A549 (cell line): ENCODE results near the gene FAM53C. TPM values are rescaled to one million over a fixed set of nuclear protein-coding genes. Genes with fewer than 3 reads are reported as not detected.
A peak's percentile ranks its signal among the peaks of the same experiment; 100 is the strongest.

Experiments used
- ATAC-seq, 2 experiments: fragments of 200-7000 bp in 1 of 2; fragments of >200 bp in 1 of 2; cut with Nextera tagmentation in 1 of 2; cut with Tn5 transposase in 1 of 2; 3 replicates each; pipeline versions ENCODE4 v1.8.0 to v1.9.1; 2018 to 2020; ENCODE audit warnings: mild to moderate bottlenecking in 1 of 2, moderate library complexity in 1 of 2
- CTCF ChIA-PET: fragments of 300-600 bp; sonication (Branson Sonifier 250); formaldehyde crosslinking; extraction: SDS; loops from one replicate; lab custom pipeline; 2021; ENCODE audit warnings: antibody characterized with exemption, inconsistent platforms; lab: Yijun Ruan, JAX
- POLR2A ChIA-PET: fragments of 350-600 bp; formaldehyde crosslinking; extraction: SDS; loops from one replicate; lab custom pipeline; 2021; ENCODE audit warnings: antibody characterized with exemption, inconsistent platforms; lab: Yijun Ruan, JAX
- DNase-seq, 2 experiments: peaks; one replicate each; pipeline versions ENCODE4 v3.0.0 to v3.0.0-alpha.2; 2011 to 2016; ENCODE audit warnings: low read depth in 1 of 2, low spot score in 1 of 2
- FAIRE-seq: peaks from 2 replicates; lab custom pipeline; 2011; peaks lifted over from hg19 to GRCh38; lab: Jason Lieb, UNC
- H3K27ac ChIP-seq, 2 experiments: fragments of >200 bp; sonication (Bioruptor Twin); formaldehyde crosslinking; 3 replicates each; pipeline ENCODE4 v1.5.1; 2016 to 2017
- H3K4me1 ChIP-seq: fragments of >200 bp; sonication (Bioruptor Twin); formaldehyde crosslinking; 3 replicates; pipeline ENCODE4 v1.6.1; 2016
- H3K4me2 ChIP-seq: fragments of >200 bp; sonication (Bioruptor Twin); formaldehyde crosslinking; 3 replicates; pipeline ENCODE4 v1.6.1; 2016
- H3K4me3 ChIP-seq: fragments of >200 bp; sonication (Bioruptor Twin); formaldehyde crosslinking; 3 replicates; pipeline ENCODE4 v1.5.1; 2016
- H3K9me3 ChIP-seq: fragments of >200 bp; sonication (Bioruptor Twin); formaldehyde crosslinking; 3 replicates; pipeline ENCODE4 v1.6.1; 2016
- BHLHE40 ChIP-seq: IDR thresholded peaks from 2 replicates; pipeline ENCODE4 v1.6.1; 2012; ENCODE audit warnings: low read depth, low read length, inconsistent platforms
- CBX8 ChIP-seq: fragments of 200-600 bp; sonication (generic); IDR thresholded peaks from 2 replicates; pipeline ENCODE4 v1.6.1; 2016
- CHD4 ChIP-seq: fragments of 200-600 bp; sonication (generic); IDR thresholded peaks from 2 replicates; pipeline ENCODE4 v1.6.1; 2016; ENCODE audit warnings: antibody characterized with exemption, mild to moderate bottlenecking, borderline replicate concordance
- EHMT2 ChIP-seq: fragments of 200-600 bp; sonication (generic); IDR thresholded peaks from 2 replicates; pipeline ENCODE4 v1.6.1; 2016; ENCODE audit warnings: antibody characterized with exemption, low read depth, mild to moderate bottlenecking, moderate library complexity
- FOXS1 ChIP-seq: fragments of 250-450 bp; sonication (Bioruptor Pico); IDR thresholded peaks from 2 replicates; pipeline ENCODE4 v1.5.0; 2020; ENCODE audit warnings: mild to moderate bottlenecking, moderate library complexity
- HEYL ChIP-seq: fragments of 250-450 bp; sonication (Bioruptor Pico); IDR thresholded peaks from 2 replicates; pipeline ENCODE4 v1.8.0; 2021; ENCODE audit warnings: mild to moderate bottlenecking, moderate library complexity
- JUNB ChIP-seq: fragments of >200 bp; sonication (Bioruptor Twin); formaldehyde crosslinking; IDR thresholded peaks from 2 replicates; pipeline ENCODE4 v1.6.1; 2016
- KDM5A ChIP-seq: fragments of 200-600 bp; sonication (generic); IDR thresholded peaks from 2 replicates; pipeline ENCODE4 v1.6.1; 2016; ENCODE audit warnings: antibody characterized with exemption, mild to moderate bottlenecking
- MAFK ChIP-seq: fragments of 450-650 bp; IDR thresholded peaks from 2 replicates; pipeline ENCODE4 v1.6.1; 2014; ENCODE audit not compliant: partially characterized antibody
- NPAS2 ChIP-seq: fragments of 250-450 bp; sonication (Bioruptor Pico); IDR thresholded peaks from 2 replicates; pipeline ENCODE4 v1.8.0; 2022; ENCODE audit warnings: mild to moderate bottlenecking, moderate library complexity, borderline replicate concordance
- NR3C1 ChIP-seq: fragments of >200 bp; sonication (Bioruptor Twin); formaldehyde crosslinking; IDR thresholded peaks from 3 replicates; pipeline ENCODE4 v1.6.1; 2017
- PHF8 ChIP-seq: fragments of 200-600 bp; sonication (generic); IDR thresholded peaks from 2 replicates; pipeline ENCODE4 v1.6.1; 2016; ENCODE audit warnings: low read depth, mild to moderate bottlenecking, antibody characterized with exemption, moderate library complexity, borderline replicate concordance
- POLR2AphosphoS2 ChIP-seq: conservative IDR thresholded peaks from 2 replicates; pipeline ENCODE4 v1.6.1; 2012; ENCODE audit warnings: low read length, improper control_type of control experiment, inconsistent platforms
- RAD21 ChIP-seq, 2 experiments: fragments of >200 bp in 1 of 2; sonication (Bioruptor Twin) in 1 of 2; formaldehyde crosslinking in 1 of 2; IDR thresholded peaks in 1 of 2; conservative IDR thresholded peaks in 1 of 2; 2 replicates in 1 of 2; 3 replicates in 1 of 2; pipeline ENCODE4 v1.6.1; 2012 to 2018; ENCODE audit warnings: inconsistent platforms in 1 of 2
- RARB ChIP-seq: fragments of 250-450 bp; sonication (Bioruptor Pico); IDR thresholded peaks from 2 replicates; pipeline ENCODE4 v1.8.0; 2021; ENCODE audit warnings: mild to moderate bottlenecking, moderate library complexity
- RCOR1 ChIP-seq: fragments of 150-350 bp; IDR thresholded peaks from 2 replicates; pipeline ENCODE4 v1.6.1; 2014; ENCODE audit warnings: antibody characterized with exemption, low read length, low read depth
- SREBF2 ChIP-seq: fragments of 450-650 bp; IDR thresholded peaks from 2 replicates; pipeline ENCODE4 v1.6.1; 2014; ENCODE audit warnings: mild to moderate bottlenecking, moderate library complexity
- WGBS: methylation state at CpG from one replicate; pipeline ENCODE4 v1.1.6; 2017; ENCODE audit errors: missing lambda C conversion rate; 5-methylcytosine and 5-hydroxymethylcytosine counted together
- polyA plus RNA-seq, 4 experiments: library from polyadenylated mRNA; depleted of rRNA in 3 of 4; stranded (reverse); fragments of >200 nt; fragmentation: RNase III in 1 of 4; extraction: RNeasy Plus Mini Kit Qiagen cat#74134 plus additional on column Dnase treatment in 1 of 4; gene quantifications; 2 replicates in 3 of 4; 3 replicates in 1 of 4; pipeline ENCODE4 v1.2.3, GENCODE V29; 2011 to 2017
- TF ChIP-seq, protein P1 (sequence below): fragments of >200 bp; sonication (Bioruptor Twin); formaldehyde crosslinking; IDR thresholded peaks from 3 replicates; pipeline ENCODE4 v1.5.1; 2016
- TF ChIP-seq, protein P2 (sequence below): fragments of >200 bp; sonication (Bioruptor Twin); formaldehyde crosslinking; IDR thresholded peaks from 2 replicates; pipeline ENCODE4 v1.6.1; 2016
- TF ChIP-seq, protein P3 (sequence below): fragments of 150-350 bp; IDR thresholded peaks from 2 replicates; pipeline ENCODE4 v1.6.1; 2014; ENCODE audit warnings: low read depth, mild to moderate bottlenecking, low read length

FAM53C gene
- polyA plus RNA-seq, 2 of the 4 experiments (the other 2 are of a cell fraction), result 24.7 to 24.9 TPM

DNA sequence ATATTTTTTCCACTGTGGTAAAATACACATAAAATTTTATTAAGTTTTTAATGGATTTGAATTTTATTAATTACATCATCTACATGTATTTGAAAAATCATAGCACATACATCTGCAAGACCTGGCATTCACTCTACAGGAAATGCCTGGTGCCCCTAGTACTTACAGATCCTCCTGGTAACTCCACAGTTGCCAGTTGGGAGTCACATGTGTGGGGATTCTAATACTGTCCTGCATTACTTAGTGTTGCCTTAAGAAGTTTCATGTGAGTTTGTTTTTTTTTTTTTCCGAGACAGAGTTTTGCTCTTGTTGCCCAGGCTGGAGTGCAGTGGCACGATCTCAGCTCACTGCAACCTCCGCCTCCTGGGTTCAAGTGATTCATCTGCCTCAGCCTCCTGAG, 32.5 kb downstream of the FAM53C start:
- Histone ChIP-seq H3K4me1 (no peaks in the 10 kb centered on the region), H3K4me3 (no peak overlapping the region), H3K9me3 (no peaks in the 10 kb centered on the region), H3K4me2 (no peak overlapping the region), H3K27ac (no peak overlapping the region)
- TF ChIP-seq RCOR1, result no peak
- no peak for TF ChIP-seq NPAS2 (CRISPR knock-in tag)
- no peak for TF ChIP-seq CBX8
- TF ChIP-seq KDM5A, result no peak
- no peak for TF ChIP-seq SREBF2
- no peak for TF ChIP-seq RAD21 (conservative IDR thresholded peaks at IDR 0.05 in 1 of 2, IDR thresholded peaks at IDR 0.05 in 1 of 2)
- TF ChIP-seq FOXS1 (CRISPR knock-in tag), result no peak
- no peak for ATAC-seq
- no peak for DNase-seq
- ChIA-PET CTCF (interaction anchor here (0.9 to 5.5 kb wide), 3 partner anchors 12 to 148 kb away, joined by 3 to 67 read pairs (median 6); partner anchors contain the start of gene KDM3B), POLR2A (no interaction called here)
- no peak for FAIRE-seq
- WGBS, result 91% methylated on average over 3 of the region's 3 CpGs

DNA sequence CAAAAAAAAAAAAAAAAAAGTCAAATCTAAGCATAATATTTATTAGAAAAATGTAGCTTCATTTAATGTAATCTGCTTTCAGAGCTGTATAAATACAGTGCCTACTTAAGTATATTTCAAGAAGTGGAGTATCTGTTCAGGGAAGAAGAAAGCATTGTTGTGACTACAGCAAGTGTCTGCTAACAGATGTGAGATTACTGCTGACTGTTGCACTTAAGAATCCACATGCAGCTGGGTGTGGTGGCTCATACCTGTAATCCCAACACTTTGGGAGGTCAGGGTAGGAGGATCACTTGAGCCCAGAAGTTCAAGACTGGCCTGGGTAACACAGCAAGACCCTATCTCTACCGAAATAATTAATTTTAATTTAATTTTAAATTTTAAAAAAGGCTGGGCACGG, 33.4 kb downstream of the FAM53C start:
- Histone ChIP-seq H3K4me2 (no peak overlapping the region), H3K4me3 (no peak overlapping the region), H3K27ac (no peak overlapping the region), H3K4me1 (no peaks in the 10 kb centered on the region)
- ATAC-seq (no peak), DNase-seq (no peak)
- WGBS, result 100% methylated on average over 2 of the region's 2 CpGs
- no peak for TF ChIP-seq CHD4
- peak; percentile 31 for TF ChIP-seq MAFK
- TF ChIP-seq, all 56 proteins: peak for 1
- ChIA-PET POLR2A (interaction anchor here (1.2 kb wide), 1 partner anchor 33 kb away, joined by 4 read pairs; the partner anchor contains the start of gene FAM53C), CTCF (interaction anchor here (0.6 to 5.5 kb wide), 3 partner anchors 13 to 149 kb away, joined by 3 to 67 read pairs (median 6); partner anchors contain the start of gene KDM3B)
- H3K9me3 ChIP-seq, result no peaks in the 10 kb centered on the region
- FAIRE-seq, result no peak

DNA sequence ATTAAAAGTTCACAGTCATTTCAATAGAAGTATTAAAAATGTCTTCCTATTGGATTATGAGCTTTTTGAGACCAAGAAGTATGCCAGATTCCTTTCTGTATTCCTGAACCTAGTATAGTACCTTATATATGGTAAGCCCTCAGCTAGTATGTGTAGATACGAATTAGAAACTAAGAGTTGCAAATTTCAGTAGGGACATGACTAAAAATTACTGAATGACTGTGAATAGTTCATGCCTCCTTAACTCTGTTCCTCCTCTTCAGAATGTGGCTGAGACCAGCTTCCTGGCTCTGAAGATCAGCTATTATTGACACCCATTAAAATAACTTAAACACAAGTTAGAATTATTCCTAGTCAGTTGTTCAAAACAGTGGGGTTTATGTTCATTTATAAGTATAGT, 34.2 kb downstream of the FAM53C start:
- Histone ChIP-seq H3K4me2 (no peak overlapping the region), H3K27ac (no peak overlapping the region), H3K4me1 (no peaks in the 10 kb centered on the region), H3K4me3 (no peak overlapping the region), H3K9me3 (no peaks in the 10 kb centered on the region)
- POLR2A ChIA-PET, result interaction anchor here (1.0 to 1.2 kb wide), 2 partner anchors 20 to 34 kb away, joined by 4 read pairs; partner anchors contain the start of genes FAM53C and KDM3B
- TF ChIP-seq RCOR1, result no peak
- no peak for TF ChIP-seq NPAS2 (CRISPR knock-in tag)
- no peak for TF ChIP-seq BHLHE40
- TF ChIP-seq, protein P1, sequence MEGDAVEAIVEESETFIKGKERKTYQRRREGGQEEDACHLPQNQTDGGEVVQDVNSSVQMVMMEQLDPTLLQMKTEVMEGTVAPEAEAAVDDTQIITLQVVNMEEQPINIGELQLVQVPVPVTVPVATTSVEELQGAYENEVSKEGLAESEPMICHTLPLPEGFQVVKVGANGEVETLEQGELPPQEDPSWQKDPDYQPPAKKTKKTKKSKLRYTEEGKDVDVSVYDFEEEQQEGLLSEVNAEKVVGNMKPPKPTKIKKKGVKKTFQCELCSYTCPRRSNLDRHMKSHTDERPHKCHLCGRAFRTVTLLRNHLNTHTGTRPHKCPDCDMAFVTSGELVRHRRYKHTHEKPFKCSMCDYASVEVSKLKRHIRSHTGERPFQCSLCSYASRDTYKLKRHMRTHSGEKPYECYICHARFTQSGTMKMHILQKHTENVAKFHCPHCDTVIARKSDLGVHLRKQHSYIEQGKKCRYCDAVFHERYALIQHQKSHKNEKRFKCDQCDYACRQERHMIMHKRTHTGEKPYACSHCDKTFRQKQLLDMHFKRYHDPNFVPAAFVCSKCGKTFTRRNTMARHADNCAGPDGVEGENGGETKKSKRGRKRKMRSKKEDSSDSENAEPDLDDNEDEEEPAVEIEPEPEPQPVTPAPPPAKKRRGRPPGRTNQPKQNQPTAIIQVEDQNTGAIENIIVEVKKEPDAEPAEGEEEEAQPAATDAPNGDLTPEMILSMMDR, result no peak
- no peak for TF ChIP-seq NR3C1
- TF ChIP-seq, protein P2, sequence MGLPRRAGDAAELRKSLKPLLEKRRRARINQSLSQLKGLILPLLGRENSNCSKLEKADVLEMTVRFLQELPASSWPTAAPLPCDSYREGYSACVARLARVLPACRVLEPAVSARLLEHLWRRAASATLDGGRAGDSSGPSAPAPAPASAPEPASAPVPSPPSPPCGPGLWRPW, result no peak
- no peak for TF ChIP-seq RARB (CRISPR knock-in tag)
- no peak for TF ChIP-seq JUNB
- TF ChIP-seq POLR2AphosphoS2, result no peak
- TF ChIP-seq, protein P3, sequence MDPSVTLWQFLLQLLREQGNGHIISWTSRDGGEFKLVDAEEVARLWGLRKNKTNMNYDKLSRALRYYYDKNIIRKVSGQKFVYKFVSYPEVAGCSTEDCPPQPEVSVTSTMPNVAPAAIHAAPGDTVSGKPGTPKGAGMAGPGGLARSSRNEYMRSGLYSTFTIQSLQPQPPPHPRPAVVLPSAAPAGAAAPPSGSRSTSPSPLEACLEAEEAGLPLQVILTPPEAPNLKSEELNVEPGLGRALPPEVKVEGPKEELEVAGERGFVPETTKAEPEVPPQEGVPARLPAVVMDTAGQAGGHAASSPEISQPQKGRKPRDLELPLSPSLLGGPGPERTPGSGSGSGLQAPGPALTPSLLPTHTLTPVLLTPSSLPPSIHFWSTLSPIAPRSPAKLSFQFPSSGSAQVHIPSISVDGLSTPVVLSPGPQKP, result no peak
- no peak for TF ChIP-seq PHF8
- TF ChIP-seq HEYL (CRISPR knock-in tag), result no peak
- TF ChIP-seq EHMT2, result no peak
- DNase-seq, result no peak
- CTCF ChIA-PET, result interaction anchor here (0.6 to 5.5 kb wide), 2 partner anchors 19 to 144 kb away, joined by 4 to 67 read pairs; partner anchors contain the start of gene KDM3B
- 84% methylated on average over 1 of the region's 1 CpG for WGBS
- ATAC-seq, result no peak
- no peak for FAIRE-seq
